ENCODE results near the gene PTPRZ1. TPM values are rescaled to one million over a fixed set of nuclear protein-coding genes. Genes with fewer than 3 reads are reported as not detected.
A peak's percentile ranks its signal among the peaks of the same experiment; 100 is the strongest.

The PTPRZ1 gene
- polyA plus RNA-seq, 2 of the 4 experiments (the other 2 are of a cell fraction), result not detected

GRCh38 chr7:121873289-121874194, 581 bp downstream of the PTPRZ1 start (continued):
- no peak for TF ChIP-seq MAFK (IDR thresholded peaks at IDR 0.05; ENCODE audit: partially characterized antibody)
- no peak for TF ChIP-seq MAZ (IDR thresholded peaks at IDR 0.05; ENCODE audit: borderline replicate concordance, low read depth, low read length)

GRCh38 chr7:121874298-121874697, 1.3 kb downstream of the PTPRZ1 start:
- H3K4me2 ChIP-seq, result peak overlapping the region; percentile 100
- H3K4me1 ChIP-seq, result 0 out of 3 replicates have a peak, but pooled peaks cover 8% of the 10 kb centered on the region
- CTCF ChIA-PET, result no interaction called here
- no peak overlapping the region for H3K27ac ChIP-seq
- DNase-seq (ENCODE audit: low read depth in 1 of 2, low spot score in 1 of 2) (no peak), ATAC-seq (no peak), FAIRE-seq (no peak)
- 0 out of 3 replicates have a peak, but pooled peaks cover 3% of the 10 kb centered on the region for H3K9me3 ChIP-seq
- TF ChIP-seq RCOR1 (IDR thresholded peaks at IDR 0.05; ENCODE audit: low read depth, low read length), result no peak
- no peak for TF ChIP-seq PHF8 (IDR thresholded peaks at IDR 0.05; ENCODE audit: borderline replicate concordance, low read depth)
- TF ChIP-seq RARB (CRISPR knock-in tag; IDR thresholded peaks at IDR 0.05), result no peak
- TF ChIP-seq CEBPB (IDR thresholded peaks at IDR 0.05), result no peak
- no peak for TF ChIP-seq MYC (IDR thresholded peaks at IDR 0.05; ENCODE audit: borderline replicate concordance, low read length)
- TF ChIP-seq HDAC2 (IDR thresholded peaks at IDR 0.05), result no peak
- TF ChIP-seq FOXS1 (CRISPR knock-in tag; IDR thresholded peaks at IDR 0.05), result no peak
- POLR2A ChIA-PET, result no interaction called here
- peak overlapping the region; percentile 49; the same call in 1 of the 3 replicates for H3K4me3 ChIP-seq
- 27% methylated on average over 9 of the region's 9 CpGs for WGBS (ENCODE audit: missing lambda C conversion rate)

GRCh38 chr7:121875203-121875602, 2.2 kb downstream of the PTPRZ1 start:
- 0 out of 3 replicates have a peak, but pooled peaks cover 3% of the 10 kb centered on the region for H3K9me3 ChIP-seq
- ATAC-seq (no peak), FAIRE-seq (no peak), DNase-seq (ENCODE audit: low read depth in 1 of 2, low spot score in 1 of 2) (no peak)
- no peak for TF ChIP-seq CHD4 (IDR thresholded peaks at IDR 0.05; ENCODE audit: borderline replicate concordance)
- no peak for TF ChIP-seq NR3C1 (IDR thresholded peaks at IDR 0.05)
- TF ChIP-seq, protein P1, sequence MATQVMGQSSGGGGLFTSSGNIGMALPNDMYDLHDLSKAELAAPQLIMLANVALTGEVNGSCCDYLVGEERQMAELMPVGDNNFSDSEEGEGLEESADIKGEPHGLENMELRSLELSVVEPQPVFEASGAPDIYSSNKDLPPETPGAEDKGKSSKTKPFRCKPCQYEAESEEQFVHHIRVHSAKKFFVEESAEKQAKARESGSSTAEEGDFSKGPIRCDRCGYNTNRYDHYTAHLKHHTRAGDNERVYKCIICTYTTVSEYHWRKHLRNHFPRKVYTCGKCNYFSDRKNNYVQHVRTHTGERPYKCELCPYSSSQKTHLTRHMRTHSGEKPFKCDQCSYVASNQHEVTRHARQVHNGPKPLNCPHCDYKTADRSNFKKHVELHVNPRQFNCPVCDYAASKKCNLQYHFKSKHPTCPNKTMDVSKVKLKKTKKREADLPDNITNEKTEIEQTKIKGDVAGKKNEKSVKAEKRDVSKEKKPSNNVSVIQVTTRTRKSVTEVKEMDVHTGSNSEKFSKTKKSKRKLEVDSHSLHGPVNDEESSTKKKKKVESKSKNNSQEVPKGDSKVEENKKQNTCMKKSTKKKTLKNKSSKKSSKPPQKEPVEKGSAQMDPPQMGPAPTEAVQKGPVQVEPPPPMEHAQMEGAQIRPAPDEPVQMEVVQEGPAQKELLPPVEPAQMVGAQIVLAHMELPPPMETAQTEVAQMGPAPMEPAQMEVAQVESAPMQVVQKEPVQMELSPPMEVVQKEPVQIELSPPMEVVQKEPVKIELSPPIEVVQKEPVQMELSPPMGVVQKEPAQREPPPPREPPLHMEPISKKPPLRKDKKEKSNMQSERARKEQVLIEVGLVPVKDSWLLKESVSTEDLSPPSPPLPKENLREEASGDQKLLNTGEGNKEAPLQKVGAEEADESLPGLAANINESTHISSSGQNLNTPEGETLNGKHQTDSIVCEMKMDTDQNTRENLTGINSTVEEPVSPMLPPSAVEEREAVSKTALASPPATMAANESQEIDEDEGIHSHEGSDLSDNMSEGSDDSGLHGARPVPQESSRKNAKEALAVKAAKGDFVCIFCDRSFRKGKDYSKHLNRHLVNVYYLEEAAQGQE (IDR thresholded peaks at IDR 0.05), result no peak
- POLR2A ChIA-PET, result no interaction called here
- H3K4me2 ChIP-seq, result no peak overlapping the region
- 0 out of 3 replicates have a peak, but pooled peaks cover 8% of the 10 kb centered on the region for H3K4me1 ChIP-seq
- H3K27ac ChIP-seq, result no peak overlapping the region
- no peak overlapping the region for H3K4me3 ChIP-seq
- CTCF ChIA-PET, result no interaction called here

DNA sequence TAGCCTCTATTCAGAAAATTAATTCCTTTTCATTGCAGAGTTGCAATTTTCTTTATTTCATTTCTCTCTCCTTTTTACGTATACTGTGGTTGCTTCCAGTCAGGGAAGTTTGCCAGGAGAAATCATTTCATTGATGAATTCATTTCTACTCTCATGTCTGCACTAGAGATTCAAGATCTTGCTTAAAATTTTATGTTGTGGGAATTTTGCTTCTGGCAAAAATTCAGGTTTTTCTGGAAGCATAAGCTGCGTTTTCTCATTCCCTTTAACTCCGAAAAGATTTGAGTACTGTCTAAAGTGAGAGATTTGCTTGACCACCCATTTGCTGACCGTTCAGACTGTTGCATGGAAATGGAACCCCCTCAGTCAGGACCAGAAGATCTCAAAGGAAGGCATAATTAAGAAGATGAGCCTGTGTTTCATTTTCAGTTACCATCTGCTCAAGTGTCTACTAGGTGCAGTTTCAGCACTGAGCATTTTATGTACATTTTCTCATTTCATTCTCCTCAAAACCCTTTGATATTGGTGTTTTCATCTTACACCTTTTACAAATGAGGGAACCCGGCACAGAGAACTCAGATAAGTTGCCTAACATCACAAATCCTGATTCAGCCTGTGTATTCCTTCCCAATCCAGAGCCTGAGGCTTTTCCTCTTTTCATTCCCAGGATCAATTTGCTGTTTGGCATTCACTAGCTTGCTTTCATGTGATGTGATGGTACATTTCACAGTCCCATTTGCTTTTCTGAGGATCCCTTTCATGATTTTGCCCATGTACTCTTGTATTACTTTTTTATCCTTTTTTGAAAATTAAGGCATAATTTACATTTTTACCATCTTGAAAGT, 3.9 kb downstream of the PTPRZ1 start:
- WGBS (ENCODE audit: missing lambda C conversion rate), result 22% methylated on average over 5 of the region's 5 CpGs
- Histone ChIP-seq H3K4me3 (no peak overlapping the region), H3K4me2 (no peak overlapping the region), H3K9me3 (0 out of 3 replicates have a peak, but pooled peaks cover 3% of the 10 kb centered on the region), H3K27ac (no peak overlapping the region), H3K4me1 (0 out of 3 replicates have a peak, but pooled peaks cover 8% of the 10 kb centered on the region)
- FAIRE-seq (no peak), ATAC-seq (no peak), DNase-seq (ENCODE audit: low read depth in 1 of 2, low spot score in 1 of 2) (no peak)
- ChIA-PET POLR2A (no interaction called here), CTCF (no interaction called here)
- TF ChIP-seq HES2 (IDR thresholded peaks at IDR 0.05) (no peak), HDAC2 (IDR thresholded peaks at IDR 0.05) (no peak), HEYL (CRISPR knock-in tag; IDR thresholded peaks at IDR 0.05) (no peak), JUN (IDR thresholded peaks at IDR 0.05) (no peak), MYC (IDR thresholded peaks at IDR 0.05; ENCODE audit: borderline replicate concordance, low read length) (no peak), HOXB13 (CRISPR knock-in tag; IDR thresholded peaks at IDR 0.05; ENCODE audit: low read depth) (no peak), CBX8 (IDR thresholded peaks at IDR 0.05) (no peak), KDM5A (IDR thresholded peaks at IDR 0.05) (no peak)
- TF ChIP-seq, protein P2, sequence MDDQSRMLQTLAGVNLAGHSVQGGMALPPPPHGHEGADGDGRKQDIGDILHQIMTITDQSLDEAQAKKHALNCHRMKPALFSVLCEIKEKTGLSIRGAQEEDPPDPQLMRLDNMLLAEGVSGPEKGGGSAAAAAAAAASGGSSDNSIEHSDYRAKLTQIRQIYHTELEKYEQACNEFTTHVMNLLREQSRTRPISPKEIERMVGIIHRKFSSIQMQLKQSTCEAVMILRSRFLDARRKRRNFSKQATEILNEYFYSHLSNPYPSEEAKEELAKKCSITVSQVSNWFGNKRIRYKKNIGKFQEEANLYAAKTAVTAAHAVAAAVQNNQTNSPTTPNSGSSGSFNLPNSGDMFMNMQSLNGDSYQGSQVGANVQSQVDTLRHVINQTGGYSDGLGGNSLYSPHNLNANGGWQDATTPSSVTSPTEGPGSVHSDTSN (IDR thresholded peaks at IDR 0.05), result no peak
- TF ChIP-seq, protein P1 (IDR thresholded peaks at IDR 0.05), result no peak
